Measurements from ENCODE around the gene ALKBH5.
"Not testable (repeated sequence)": the region's sequence is repeated elsewhere in the genome, so short reads cannot be mapped to it uniquely, and the experiment has no call there.

ALKBH5 gene

GRCh38 chr17:18186627-18186982 lies 3.0 kb downstream of the ALKBH5 start:
- DNase-seq: no peak

- no peak for DNase-seq
Observed at GRCh38 chr17:18187226-18187625, 3.6 kb downstream of the ALKBH5 start.

- no peak for DNase-seq
Observed at GRCh38 chr17:18187821-18188761, 4.5 kb downstream of the ALKBH5 start.

- no peak for DNase-seq
Observed at GRCh38 chr17:18190628-18191235, 7.1 kb downstream of the ALKBH5 start.

- DNase-seq: no peak
Observed at GRCh38 chr17:18191236-18191667, 7.6 kb downstream of the ALKBH5 start.

GRCh38 chr17:18191967-18192366 lies 8.3 kb downstream of the ALKBH5 start:
- no peak for DNase-seq

GRCh38 chr17:18194394-18194793 lies 10.8 kb downstream of the ALKBH5 start:
- DNase-seq: no peak

GRCh38 chr17:18194804-18195203 lies 11.2 kb downstream of the ALKBH5 start:
- DNase-seq: no peak

GRCh38 chr17:18195246-18195645 lies 11.6 kb downstream of the ALKBH5 start:
- no peak for DNase-seq

GRCh38 chr17:18197535-18198194 lies 14.0 kb downstream of the ALKBH5 start:
- no peak for DNase-seq

GRCh38 chr17:18198530-18198929 lies 14.9 kb downstream of the ALKBH5 start:
- DNase-seq: no peak

GRCh38 chr17:18201108-18201507 lies 17.5 kb downstream of the ALKBH5 start:
- no peak for DNase-seq

- DNase-seq: no peak
Observed at GRCh38 chr17:18203308-18203707, 19.7 kb downstream of the ALKBH5 start.

- no peak for DNase-seq
Observed at GRCh38 chr17:18205861-18206260, 22.2 kb downstream of the ALKBH5 start.

- DNase-seq: no peak
Observed at GRCh38 chr17:18206962-18207361, 23.3 kb downstream of the ALKBH5 start.

GRCh38 chr17:18208092-18208491 lies 24.5 kb downstream of the ALKBH5 start:
- no peak for DNase-seq

GRCh38 chr17:18213666-18214270 lies 30.1 kb downstream of the ALKBH5 start:
- DNase-seq: no peak

GRCh38 chr17:18216906-18217305 lies 33.3 kb downstream of the ALKBH5 start:
- DNase-seq: not testable (repeated sequence)

- DNase-seq: no peak
Observed at GRCh38 chr17:18217412-18218015, 33.9 kb downstream of the ALKBH5 start.

- no peak for DNase-seq
Observed at GRCh38 chr17:18218756-18219415, 35.3 kb downstream of the ALKBH5 start.

GRCh38 chr17:18224053-18224386 lies 40.4 kb downstream of the ALKBH5 start:
- no peak for DNase-seq

GRCh38 chr17:18224387-18225120 lies 40.9 kb downstream of the ALKBH5 start:
- DNase-seq: peak; percentile 24

All from NCI-H2227 treated with DMSO at 0.1 percent for 48 hours (cell line).